ENCODE data around the gene PRKAB1. TPM values are rescaled to one million over a fixed set of nuclear protein-coding genes. Genes with fewer than 3 reads are reported as not detected.

PRKAB1 gene
- total and polyA plus RNA-seq, 9 of the 15 experiments (the other 6 are each of a cell fraction or from before 2014, with no cell fraction given) = 32.6 to 94.2 (median 63.8) TPM

DNA sequence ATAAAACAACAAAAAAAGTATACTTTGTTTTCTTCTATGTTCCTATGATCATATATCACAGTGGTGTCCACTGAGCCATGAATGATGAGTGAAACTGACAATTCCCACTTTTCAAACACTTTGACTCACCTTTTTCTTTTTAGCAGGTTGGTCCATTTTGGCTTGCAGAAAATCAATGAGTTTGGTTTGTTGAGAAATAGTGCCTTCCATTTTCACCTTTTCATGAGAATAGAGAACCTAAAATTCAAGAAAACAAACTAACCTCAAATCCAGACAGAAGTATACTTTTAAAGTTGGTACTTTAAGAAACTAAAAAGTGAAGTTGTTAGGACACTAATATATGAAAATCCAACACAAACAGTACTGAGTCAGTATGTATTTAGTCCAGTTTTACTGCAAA is 52.4 kb downstream of the PRKAB1 start (continued):
- TF ChIP-seq, protein P1, sequence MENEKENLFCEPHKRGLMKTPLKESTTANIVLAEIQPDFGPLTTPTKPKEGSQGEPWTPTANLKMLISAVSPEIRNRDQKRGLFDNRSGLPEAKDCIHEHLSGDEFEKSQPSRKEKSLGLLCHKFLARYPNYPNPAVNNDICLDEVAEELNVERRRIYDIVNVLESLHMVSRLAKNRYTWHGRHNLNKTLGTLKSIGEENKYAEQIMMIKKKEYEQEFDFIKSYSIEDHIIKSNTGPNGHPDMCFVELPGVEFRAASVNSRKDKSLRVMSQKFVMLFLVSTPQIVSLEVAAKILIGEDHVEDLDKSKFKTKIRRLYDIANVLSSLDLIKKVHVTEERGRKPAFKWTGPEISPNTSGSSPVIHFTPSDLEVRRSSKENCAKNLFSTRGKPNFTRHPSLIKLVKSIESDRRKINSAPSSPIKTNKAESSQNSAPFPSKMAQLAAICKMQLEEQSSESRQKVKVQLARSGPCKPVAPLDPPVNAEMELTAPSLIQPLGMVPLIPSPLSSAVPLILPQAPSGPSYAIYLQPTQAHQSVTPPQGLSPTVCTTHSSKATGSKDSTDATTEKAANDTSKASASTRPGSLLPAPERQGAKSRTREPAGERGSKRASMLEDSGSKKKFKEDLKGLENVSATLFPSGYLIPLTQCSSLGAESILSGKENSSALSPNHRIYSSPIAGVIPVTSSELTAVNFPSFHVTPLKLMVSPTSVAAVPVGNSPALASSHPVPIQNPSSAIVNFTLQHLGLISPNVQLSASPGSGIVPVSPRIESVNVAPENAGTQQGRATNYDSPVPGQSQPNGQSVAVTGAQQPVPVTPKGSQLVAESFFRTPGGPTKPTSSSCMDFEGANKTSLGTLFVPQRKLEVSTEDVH (IDR thresholded peaks at IDR 0.05; ENCODE audit: low read depth, partially characterized antibody) = no peak
- TF ChIP-seq SLC30A9 (CRISPR knock-in tag; IDR thresholded peaks at IDR 0.05) (no peak), ZNF57 (CRISPR knock-in tag; IDR thresholded peaks at IDR 0.05) (no peak), JUNB (CRISPR knock-in tag; conservative IDR thresholded peaks at IDR 0.05) (no peak), POLR2B (IDR thresholded peaks at IDR 0.05; ENCODE audit: low read depth, partially characterized antibody) (no peak)

DNA sequence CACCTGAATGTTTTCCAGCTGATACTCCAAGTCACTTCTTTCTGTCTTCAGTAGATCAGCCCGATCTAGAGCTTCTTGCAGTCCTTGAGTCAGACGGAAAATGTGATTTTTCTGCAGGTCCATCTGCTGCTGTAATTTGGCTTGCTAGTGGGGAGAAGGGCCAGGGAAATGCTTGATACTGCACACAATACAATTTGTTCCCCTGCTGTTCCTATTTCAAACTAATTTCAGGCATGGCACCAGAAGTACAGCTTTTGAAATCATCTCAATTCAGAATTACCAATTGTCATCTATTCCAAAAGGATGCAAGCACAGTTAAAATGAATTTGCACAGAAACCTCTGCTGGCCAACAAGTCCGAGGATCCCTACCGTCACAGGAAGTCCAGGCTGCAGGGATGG is 53.4 kb downstream of the PRKAB1 start:
- Histone ChIP-seq H3K4me2 (ENCODE audit: insufficient read depth, low read length) (no peak overlapping the region), H3K9me1 (ENCODE audit: control insufficient read depth, insufficient read depth, low read length) (no peaks in the 10 kb centered on the region), H3K27me3 (ENCODE audit: control insufficient read depth in 2 of 2, insufficient read depth in 2 of 2, low read length in 2 of 2) (no peaks in the 10 kb centered on the region), H3K4me3 (no peak overlapping the region), H3K9me3 (replicated peaks; ENCODE audit: control insufficient read depth, insufficient read depth, low read depth, low read length) (no peaks in the 10 kb centered on the region), H3K9ac (ENCODE audit: insufficient read depth in 1 of 2, low read depth in 2 of 2, low read length in 2 of 2) (no peak overlapping the region), H3K79me2 (ENCODE audit: control insufficient read depth, insufficient read depth, low read length) (no peaks in the 10 kb centered on the region), H3K27ac (ENCODE audit: extremely low read depth, low read depth, low read length) (no peak overlapping the region), H4K20me1 (replicated peaks; ENCODE audit: control insufficient read depth, insufficient read depth, low read length) (no peaks in the 10 kb centered on the region), H3K4me1 (replicated peaks in 1 of 2; ENCODE audit: control insufficient read depth in 2 of 2, insufficient read depth in 2 of 2, low read length in 2 of 2) (0 out of 5 replicates have a peak, but pooled peaks cover 0 to 2% of the 10 kb centered on the region in 2 experiments), H2AFZ (ENCODE audit: low read depth, low read length) (no peak overlapping the region), H3K36me3 (ENCODE audit: control insufficient read depth, insufficient read depth, low read length) (peaks cover 51% of the 10 kb centered on the region)
- WGBS (ENCODE audit: insufficient coverage, low coverage, missing lambda C conversion rate) = 91% methylated on average over 4 of the region's 4 CpGs
- ChIA-PET CTCF (ENCODE audit: low intra/inter-chr PET ratio) (no interaction called here), POLR2A (no interaction called here)
- DNase-seq (ENCODE audit: extremely low read depth in 1 of 4, low spot score in 3 of 4) (no peak), ATAC-seq (no peak), FAIRE-seq (no peak)
- no TSS peak for BruUV-seq (replicated peaks)
- in situ Hi-C loops (cut with MboI) = no loop called here
- intact Hi-C loops (cut with micrococcal nuclease) = no loop called here
- TF ChIP-seq PRMT5 (CRISPR knock-in tag; IDR thresholded peaks at IDR 0.05) (no peak), ZBTB7A (IDR thresholded peaks at IDR 0.05; ENCODE audit: borderline replicate concordance, control insufficient read depth, low read depth, low read length) (no peak), ZNF586 (CRISPR knock-in tag; conservative IDR thresholded peaks at IDR 0.05) (no peak), ZSCAN32 (CRISPR knock-in tag; IDR thresholded peaks at IDR 0.05) (no peak), SMARCA5 (IDR thresholded peaks at IDR 0.05) (no peak), ZNF431 (CRISPR knock-in tag; IDR thresholded peaks at IDR 0.05) (no peak)
- TF ChIP-seq, protein P2, sequence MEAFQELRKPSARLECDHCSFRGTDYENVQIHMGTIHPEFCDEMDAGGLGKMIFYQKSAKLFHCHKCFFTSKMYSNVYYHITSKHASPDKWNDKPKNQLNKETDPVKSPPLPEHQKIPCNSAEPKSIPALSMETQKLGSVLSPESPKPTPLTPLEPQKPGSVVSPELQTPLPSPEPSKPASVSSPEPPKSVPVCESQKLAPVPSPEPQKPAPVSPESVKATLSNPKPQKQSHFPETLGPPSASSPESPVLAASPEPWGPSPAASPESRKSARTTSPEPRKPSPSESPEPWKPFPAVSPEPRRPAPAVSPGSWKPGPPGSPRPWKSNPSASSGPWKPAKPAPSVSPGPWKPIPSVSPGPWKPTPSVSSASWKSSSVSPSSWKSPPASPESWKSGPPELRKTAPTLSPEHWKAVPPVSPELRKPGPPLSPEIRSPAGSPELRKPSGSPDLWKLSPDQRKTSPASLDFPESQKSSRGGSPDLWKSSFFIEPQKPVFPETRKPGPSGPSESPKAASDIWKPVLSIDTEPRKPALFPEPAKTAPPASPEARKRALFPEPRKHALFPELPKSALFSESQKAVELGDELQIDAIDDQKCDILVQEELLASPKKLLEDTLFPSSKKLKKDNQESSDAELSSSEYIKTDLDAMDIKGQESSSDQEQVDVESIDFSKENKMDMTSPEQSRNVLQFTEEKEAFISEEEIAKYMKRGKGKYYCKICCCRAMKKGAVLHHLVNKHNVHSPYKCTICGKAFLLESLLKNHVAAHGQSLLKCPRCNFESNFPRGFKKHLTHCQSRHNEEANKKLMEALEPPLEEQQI (IDR thresholded peaks at IDR 0.05) = no peak
- TF ChIP-seq, protein P3, sequence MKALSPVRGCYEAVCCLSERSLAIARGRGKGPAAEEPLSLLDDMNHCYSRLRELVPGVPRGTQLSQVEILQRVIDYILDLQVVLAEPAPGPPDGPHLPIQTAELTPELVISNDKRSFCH (CRISPR knock-in tag; IDR thresholded peaks at IDR 0.05) = no peak
- TF ChIP-seq, protein P3 (tag; IDR thresholded peaks at IDR 0.05) = no peak
- TF ChIP-seq, protein P4, sequence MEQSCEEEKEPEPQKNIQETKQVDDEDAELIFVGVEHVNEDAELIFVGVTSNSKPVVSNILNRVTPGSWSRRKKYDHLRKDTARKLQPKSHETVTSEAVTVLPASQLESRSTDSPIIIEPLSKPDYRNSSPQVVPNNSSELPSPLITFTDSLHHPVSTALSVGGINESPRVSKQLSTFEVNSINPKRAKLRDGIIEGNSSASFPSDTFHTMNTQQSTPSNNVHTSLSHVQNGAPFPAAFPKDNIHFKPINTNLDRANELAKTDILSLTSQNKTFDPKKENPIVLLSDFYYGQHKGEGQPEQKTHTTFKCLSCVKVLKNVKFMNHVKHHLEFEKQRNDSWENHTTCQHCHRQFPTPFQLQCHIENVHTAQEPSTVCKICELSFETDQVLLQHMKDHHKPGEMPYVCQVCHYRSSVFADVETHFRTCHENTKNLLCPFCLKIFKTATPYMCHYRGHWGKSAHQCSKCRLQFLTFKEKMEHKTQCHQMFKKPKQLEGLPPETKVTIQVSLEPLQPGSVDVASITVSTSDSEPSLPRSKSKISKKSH (CRISPR knock-in tag; IDR thresholded peaks at IDR 0.05) = no peak

All from K562 (cell line).